Measurements from ENCODE around the gene NME1. TPM values are rescaled to one million over a fixed set of nuclear protein-coding genes. Genes with fewer than 3 reads are reported as not detected.
"Not testable (repeated sequence)": the region's sequence is repeated elsewhere in the genome, so short reads cannot be mapped to it uniquely, and the experiment has no call there.

The NME1 gene
- polyA plus RNA-seq, 1 donor from 2014 or later = 68.4 TPM

DNA sequence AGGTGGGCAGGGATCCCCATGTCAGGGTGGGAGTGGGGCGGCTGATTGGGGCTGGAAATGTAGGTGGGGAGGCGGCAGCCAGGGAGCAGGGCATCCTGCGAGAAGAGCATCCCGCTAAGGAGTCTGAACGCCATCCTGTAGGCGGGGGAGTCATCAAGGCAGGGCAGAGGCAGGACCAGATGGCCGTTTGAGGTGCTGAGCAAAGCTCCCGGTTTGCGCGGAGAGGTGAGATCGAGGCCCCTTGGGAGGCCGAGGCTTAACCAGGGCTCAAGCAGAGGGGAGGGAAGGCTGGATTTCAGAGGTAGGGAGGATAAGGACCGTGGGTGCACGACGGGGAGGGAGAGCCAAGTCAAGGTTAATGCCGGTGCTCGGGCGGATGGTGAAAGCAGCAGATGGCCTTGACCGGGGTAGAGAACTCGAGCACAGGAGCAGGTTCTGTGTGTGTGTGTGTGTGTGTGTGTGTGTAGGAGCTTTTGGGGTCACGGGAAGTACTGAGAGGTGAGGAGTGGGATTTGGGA lies 12.4 kb downstream of the NME1 start:
- peak overlapping the region; percentile 78 to 99 (median 97) for H3K27ac Mint-ChIP-seq
- H3K4me3 Mint-ChIP-seq = peak overlapping the region; percentile 85 to 95 (median 94)
- no peaks in the 10 kb centered on the region for H3K27me3 Mint-ChIP-seq
- peaks cover 11 to 17% (median 14%) of the 10 kb centered on the region in 3 donors for H3K4me1 Mint-ChIP-seq
- H3K36me3 Mint-ChIP-seq = peaks cover 5% of the 10 kb centered on the region
- H3K9me3 Mint-ChIP-seq = no peaks in the 10 kb centered on the region

DNA sequence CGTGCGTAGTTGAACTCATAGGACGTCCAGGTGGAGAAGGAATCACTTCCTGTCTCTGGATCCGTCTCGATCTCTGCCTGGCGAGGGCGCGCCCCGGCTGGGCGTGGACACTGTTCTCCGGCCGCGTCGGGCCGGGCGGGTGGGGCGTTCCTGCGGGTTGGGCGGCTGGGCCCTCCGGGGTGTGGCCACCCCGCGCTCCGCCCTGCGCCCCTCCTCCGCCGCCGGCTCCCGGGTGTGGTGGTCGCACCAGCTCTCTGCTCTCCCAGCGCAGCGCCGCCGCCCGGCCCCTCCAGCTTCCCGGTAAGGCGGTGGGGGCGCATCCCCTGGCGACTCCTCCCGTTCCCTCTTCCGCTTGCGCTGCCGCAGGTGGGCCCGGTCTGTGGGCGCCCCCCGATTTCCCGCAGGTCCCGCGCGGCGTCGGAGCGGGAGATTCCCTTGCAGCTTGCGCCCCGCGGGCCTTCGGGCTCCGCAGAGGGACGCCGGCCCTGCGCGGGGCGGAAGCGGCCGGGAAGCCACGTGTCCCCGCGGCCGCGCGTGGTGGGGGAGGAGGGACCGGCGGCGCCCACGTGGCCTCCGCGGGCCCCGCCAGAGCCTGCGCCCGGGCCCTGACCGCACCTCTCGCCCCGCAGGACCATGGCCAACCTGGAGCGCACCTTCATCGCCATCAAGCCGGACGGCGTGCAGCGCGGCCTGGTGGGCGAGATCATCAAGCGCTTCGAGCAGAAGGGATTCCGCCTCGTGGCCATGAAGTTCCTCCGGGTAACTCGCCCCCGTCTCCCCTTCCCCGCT lies 13.0 kb downstream of the NME1 start, which contains the start of gene NME2:
Gene NME2 (plus strand): TSS at position 214 of the 789 bp plus-strand sequence. CDS start 420 bp downstream, at position 634.
- peak within 1 kb of the TSS; percentile 78 to 99 (median 97) for H3K27ac Mint-ChIP-seq
- H3K27me3 Mint-ChIP-seq = no peaks in the 10 kb centered on the region
- peaks cover 5% of the 10 kb centered on the region for H3K36me3 Mint-ChIP-seq
- no peaks in the 10 kb centered on the region for H3K9me3 Mint-ChIP-seq
- peaks cover 11 to 17% (median 14%) of the 10 kb centered on the region in 3 donors for H3K4me1 Mint-ChIP-seq
- H3K4me3 Mint-ChIP-seq = peak within 1 kb of the TSS; percentile 85 to 95 (median 94)

DNA sequence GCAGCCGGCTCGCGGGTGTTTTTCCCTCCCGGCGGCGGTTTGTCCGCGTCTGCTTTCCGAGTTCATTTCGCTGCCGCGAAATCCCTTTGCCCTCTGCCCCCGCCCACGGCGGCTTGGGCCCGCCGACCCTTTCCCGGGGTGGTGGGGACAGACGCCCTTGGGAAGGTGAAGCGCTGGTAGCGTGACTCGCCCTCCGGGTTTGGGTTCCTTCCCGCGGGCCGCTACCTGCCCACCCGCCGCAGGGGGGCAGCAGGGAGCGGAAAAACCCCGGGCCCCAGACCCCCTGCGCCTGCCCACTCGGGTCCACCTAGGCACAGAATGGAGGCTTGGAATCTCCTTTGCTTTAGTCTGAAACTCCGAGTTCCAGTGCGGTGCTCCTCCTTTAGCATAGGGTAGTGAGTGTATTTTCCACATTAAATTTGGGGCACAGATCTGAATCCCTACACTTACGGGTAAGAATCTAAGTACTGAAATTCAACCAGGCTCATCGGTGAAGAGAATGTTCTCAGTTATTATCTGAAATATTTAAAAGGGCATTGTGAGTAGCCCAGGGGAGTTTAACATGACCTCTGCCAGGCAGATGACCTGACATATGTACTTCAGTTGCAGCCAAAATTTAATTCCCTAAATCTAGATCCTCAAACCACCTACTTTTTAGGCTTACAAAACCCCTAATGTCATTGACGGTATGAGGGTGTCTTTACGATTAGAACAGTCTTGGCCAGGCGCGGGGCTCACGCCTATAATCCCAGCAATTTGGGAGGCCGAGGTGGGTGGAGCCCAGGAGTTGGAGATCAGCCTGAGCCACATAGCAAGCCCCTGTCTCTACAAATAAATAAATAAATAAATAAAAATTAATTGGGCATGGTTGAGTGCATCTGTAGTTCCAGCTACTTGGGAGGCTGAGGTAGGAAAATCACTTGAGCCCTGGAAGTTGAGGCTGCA lies 13.9 kb downstream of the NME1 start:
- H3K9me3 Mint-ChIP-seq = no peaks in the 10 kb centered on the region
- peaks cover 9 to 17% (median 14%) of the 10 kb centered on the region in 3 donors for H3K4me1 Mint-ChIP-seq
- peak overlapping the region; percentile 65 to 86 (median 67) for H3K27ac Mint-ChIP-seq
- H3K36me3 Mint-ChIP-seq = peaks cover 2% of the 10 kb centered on the region
- peak overlapping the region; percentile 83 to 90 (median 87) for H3K4me3 Mint-ChIP-seq
- no peaks in the 10 kb centered on the region for H3K27me3 Mint-ChIP-seq

GRCh38 chr17:51169340-51169739 lies 16.0 kb downstream of the NME1 start:
- no peaks in the 10 kb centered on the region for H3K27me3 Mint-ChIP-seq
- peaks cover 2% of the 10 kb centered on the region for H3K36me3 Mint-ChIP-seq
- no peak overlapping the region for H3K27ac Mint-ChIP-seq
- H3K4me1 Mint-ChIP-seq = peaks cover 9 to 17% (median 14%) of the 10 kb centered on the region in 3 donors
- H3K9me3 Mint-ChIP-seq = no peaks in the 10 kb centered on the region
- peak overlapping the region in 1 of 4 donors; percentile 85 for H3K4me3 Mint-ChIP-seq

DNA sequence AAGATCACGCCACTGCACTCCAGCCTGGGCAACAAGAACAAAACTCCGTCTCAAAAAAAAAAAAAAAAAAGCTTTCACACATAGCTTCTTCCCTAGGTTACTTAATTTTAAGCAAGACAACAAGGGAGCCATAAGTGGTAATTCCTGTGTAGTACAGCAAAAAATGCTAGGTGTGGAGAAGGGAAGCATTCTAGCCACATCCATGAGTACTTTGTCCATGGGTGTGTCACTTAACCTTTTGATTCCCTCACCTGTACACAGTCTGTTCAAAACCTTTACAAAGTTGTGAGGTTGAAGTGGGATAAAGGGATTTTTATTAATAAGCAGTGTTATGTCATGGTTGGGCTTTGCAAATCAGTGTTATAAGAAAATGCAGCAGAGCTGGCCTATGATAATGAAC lies 17.4 kb downstream of the NME1 start:
- Mint-ChIP-seq H3K9me3 (no peaks in the 10 kb centered on the region), H3K4me3 (no peak overlapping the region), H3K4me1 (peaks cover 7 to 12% (median 10%) of the 10 kb centered on the region in 3 donors), H3K36me3 (peaks cover 2% of the 10 kb centered on the region), H3K27me3 (no peaks in the 10 kb centered on the region), H3K27ac (peak overlapping the region in 1 of 3 donors; percentile 16)

DNA sequence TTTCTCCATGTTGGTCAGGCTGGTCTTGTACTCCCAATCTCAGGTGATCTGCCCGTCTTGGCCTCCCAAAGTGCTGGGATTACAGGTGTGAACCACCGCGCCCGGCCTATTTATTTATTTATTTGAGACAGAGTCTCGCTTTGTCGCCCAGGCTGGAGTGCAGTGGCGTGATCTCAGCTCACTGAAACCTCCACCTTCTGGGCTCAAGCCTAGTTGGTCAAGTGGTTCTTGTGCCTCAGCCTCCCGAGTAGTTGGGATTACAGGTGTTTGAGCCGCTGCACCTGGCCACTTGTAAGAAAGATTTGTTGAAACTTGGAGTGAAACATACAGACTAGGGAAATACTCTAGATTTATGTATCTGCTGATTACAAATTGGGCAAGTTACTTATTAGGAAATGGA lies 18.7 kb downstream of the NME1 start:
- not testable (repeated sequence) for H3K36me3 Mint-ChIP-seq

DNA sequence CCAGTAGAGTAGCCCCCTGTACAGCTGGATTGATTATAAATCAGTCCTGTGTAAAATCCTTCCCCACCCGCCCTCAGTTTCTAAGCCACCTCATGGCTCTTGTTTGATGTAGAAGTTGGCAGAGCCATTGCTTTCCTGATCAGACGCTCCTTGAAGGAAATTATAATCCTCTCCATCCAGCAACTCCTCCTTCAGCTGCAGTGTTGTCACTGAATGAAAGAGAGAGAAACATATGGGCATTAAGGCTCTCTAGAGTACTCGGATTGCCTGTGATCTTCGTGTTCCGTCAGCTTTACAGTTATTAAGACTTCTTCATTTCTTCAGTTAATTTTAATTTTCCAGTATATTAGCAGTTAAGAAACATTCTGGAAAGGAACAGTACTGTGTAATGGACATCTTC lies 27.1 kb downstream of the NME1 start:
- H3K27me3 Mint-ChIP-seq = no peaks in the 10 kb centered on the region
- H3K4me1 Mint-ChIP-seq = no peaks in the 10 kb centered on the region
- no peak overlapping the region for H3K4me3 Mint-ChIP-seq
- no peaks in the 10 kb centered on the region for H3K9me3 Mint-ChIP-seq
- H3K27ac Mint-ChIP-seq = no peak overlapping the region
- H3K36me3 Mint-ChIP-seq = peaks cover 7% of the 10 kb centered on the region

More for the DNA sequence above, 18.7 kb downstream of the NME1 start:
- H3K27me3 Mint-ChIP-seq, H3K9me3 Mint-ChIP-seq, H3K4me1 Mint-ChIP-seq, H3K27ac Mint-ChIP-seq: not testable (repeated sequence)
- H3K4me3 Mint-ChIP-seq = peak overlapping the region in 1 of 4 donors; percentile 6

DNA sequence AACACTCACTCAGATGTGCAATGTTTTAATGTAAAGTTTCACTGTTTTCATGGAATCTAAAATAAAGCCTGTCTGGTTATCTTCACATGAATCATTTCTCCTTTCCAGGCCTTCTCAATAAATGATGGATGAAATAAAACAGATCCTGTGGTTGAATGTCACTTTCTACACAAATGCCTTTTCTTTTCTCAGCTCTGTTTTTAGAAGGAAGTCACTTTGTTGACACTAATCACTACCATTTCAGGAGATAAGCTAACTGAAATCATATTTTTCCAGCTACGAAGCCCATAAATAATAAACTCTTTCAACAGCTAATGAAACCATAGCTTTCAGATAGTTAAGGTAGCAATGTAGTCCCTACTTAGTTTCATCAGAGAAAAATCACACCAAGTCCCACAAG lies 30.8 kb downstream of the NME1 start:
- H3K27me3 Mint-ChIP-seq = no peaks in the 10 kb centered on the region
- no peaks in the 10 kb centered on the region for H3K9me3 Mint-ChIP-seq
- H3K4me1 Mint-ChIP-seq = no peaks in the 10 kb centered on the region
- no peak overlapping the region for H3K4me3 Mint-ChIP-seq
- H3K27ac Mint-ChIP-seq = no peak overlapping the region
- peaks cover 8% of the 10 kb centered on the region for H3K36me3 Mint-ChIP-seq

DNA sequence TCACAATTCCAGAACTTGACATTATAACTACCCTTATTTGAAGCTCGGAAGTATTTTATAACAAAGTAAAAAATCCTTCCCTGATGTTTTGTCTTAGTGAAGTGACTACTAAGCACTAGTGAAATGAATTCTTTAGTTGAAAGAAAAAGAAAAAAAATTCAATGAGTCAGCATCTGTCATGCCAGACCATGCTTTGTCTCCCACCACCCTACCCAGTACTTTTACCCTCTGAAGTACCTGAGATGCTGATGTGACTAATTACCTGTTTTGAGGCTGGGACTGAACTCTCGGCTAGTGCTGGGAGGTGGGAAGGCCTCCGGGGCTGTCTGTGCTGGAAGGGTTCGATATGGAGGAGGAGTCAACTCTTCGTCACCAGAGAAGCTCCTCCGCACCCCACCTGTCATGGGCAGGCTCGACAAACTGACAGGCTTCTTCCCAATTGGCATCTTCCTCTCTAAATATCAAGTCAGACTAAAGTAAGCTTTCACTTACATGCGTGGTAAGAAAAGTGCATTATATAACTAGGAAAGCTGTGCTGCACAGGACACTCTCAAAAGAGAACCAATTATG lies 32.5 kb downstream of the NME1 start:
- H3K27me3 Mint-ChIP-seq = no peaks in the 10 kb centered on the region
- H3K9me3 Mint-ChIP-seq = no peaks in the 10 kb centered on the region
- no peak overlapping the region for H3K4me3 Mint-ChIP-seq
- no peaks in the 10 kb centered on the region for H3K4me1 Mint-ChIP-seq
- H3K27ac Mint-ChIP-seq = peak overlapping the region in 2 of 3 donors; percentile 18 to 27
- peaks cover 8% of the 10 kb centered on the region for H3K36me3 Mint-ChIP-seq

DNA sequence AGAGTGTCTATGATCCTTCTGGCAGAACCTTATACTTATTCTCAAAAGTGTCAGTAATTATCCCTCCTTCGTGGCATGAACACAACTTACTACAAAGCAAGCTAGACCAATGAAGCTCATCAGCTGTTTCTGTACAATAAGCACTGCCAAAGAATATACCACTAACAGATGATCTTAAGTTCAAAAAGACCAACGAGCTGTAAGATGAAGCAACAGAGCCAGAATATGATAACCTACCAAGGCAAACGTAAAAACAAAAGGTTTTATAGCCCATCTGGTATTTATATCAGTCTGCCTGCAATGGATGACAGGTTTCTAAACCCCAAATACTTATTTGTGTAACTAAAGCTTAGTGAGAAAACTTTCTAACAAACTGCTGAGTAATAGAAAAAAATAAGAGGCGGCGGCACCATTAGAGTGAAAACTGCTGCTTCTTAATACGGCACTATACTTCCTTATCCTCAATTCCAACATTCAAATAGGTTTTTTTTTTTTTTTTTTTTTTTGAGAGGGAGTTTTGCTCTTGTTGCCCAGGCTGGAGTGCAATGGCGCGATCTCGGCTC lies 35.0 kb downstream of the NME1 start:
- no peaks in the 10 kb centered on the region for H3K27me3 Mint-ChIP-seq
- H3K9me3 Mint-ChIP-seq = no peaks in the 10 kb centered on the region
- no peak overlapping the region for H3K4me3 Mint-ChIP-seq
- H3K27ac Mint-ChIP-seq = no peak overlapping the region
- H3K4me1 Mint-ChIP-seq = no peaks in the 10 kb centered on the region
- peaks cover 5% of the 10 kb centered on the region for H3K36me3 Mint-ChIP-seq

DNA sequence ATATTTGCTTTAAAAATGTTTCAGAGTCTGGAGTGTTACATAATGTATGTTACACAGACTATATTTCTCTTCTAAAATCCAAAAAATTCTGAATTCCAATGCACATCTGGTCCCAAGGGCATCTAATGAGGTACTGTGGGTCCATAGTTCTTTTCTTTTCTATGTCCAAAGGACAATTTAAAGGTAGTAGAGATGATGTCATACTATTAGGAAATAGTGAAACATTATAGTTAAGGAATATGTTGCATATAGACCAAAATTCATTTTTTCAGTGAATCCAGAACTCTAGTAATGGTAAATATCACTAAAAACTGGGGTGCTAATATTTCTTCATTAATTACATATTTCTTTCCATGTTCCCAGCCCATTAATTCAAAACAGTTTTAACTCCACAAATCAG lies 35.8 kb downstream of the NME1 start:
- Mint-ChIP-seq H3K9me3 (no peaks in the 10 kb centered on the region), H3K27ac (no peak overlapping the region), H3K36me3 (peaks cover 5% of the 10 kb centered on the region), H3K4me3 (no peak overlapping the region), H3K27me3 (no peaks in the 10 kb centered on the region), H3K4me1 (no peaks in the 10 kb centered on the region)

- Mint-ChIP-seq H3K27me3 (no peaks in the 10 kb centered on the region), H3K4me1 (no peaks in the 10 kb centered on the region), H3K27ac (no peak overlapping the region), H3K4me3 (no peak overlapping the region), H3K9me3 (no peaks in the 10 kb centered on the region), H3K36me3 (peaks cover 3% of the 10 kb centered on the region)
Measured at GRCh38 chr17:51189628-51190027, 36.3 kb downstream of the NME1 start.

DNA sequence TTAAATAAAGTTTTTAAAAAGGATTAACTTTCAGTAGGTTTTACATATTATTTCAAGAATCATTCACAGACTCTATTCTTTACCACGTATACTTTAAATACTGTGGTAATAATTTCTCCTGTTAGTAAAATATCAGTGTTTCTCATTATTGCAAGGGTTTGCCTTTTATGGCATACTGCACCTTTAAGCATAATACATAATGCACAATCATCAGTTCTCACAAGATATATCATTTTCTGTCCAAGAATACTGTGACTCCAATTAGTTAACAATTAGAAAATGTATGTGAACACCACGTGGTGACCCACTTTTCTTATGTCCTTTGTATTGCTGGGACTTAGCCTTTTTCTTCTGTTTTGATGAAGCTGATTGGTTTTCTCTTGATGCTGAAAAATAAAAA lies 38.5 kb downstream of the NME1 start:
- Mint-ChIP-seq H3K27me3 (no peaks in the 10 kb centered on the region), H3K4me3 (no peak overlapping the region), H3K36me3 (peaks cover 4% of the 10 kb centered on the region), H3K9me3 (no peaks in the 10 kb centered on the region), H3K27ac (no peak overlapping the region), H3K4me1 (no peaks in the 10 kb centered on the region)

GRCh38 chr17:51197754-51198153 lies 44.4 kb downstream of the NME1 start:
- H3K9me3 Mint-ChIP-seq = no peaks in the 10 kb centered on the region
- no peaks in the 10 kb centered on the region for H3K27me3 Mint-ChIP-seq
- peaks cover 0 to 5% (median 0%) of the 10 kb centered on the region in 3 donors for H3K4me1 Mint-ChIP-seq
- H3K36me3 Mint-ChIP-seq = peaks cover 12% of the 10 kb centered on the region
- H3K27ac Mint-ChIP-seq = peak overlapping the region in 1 of 3 donors; percentile 60
- no peak overlapping the region for H3K4me3 Mint-ChIP-seq
